ENCODE data around the gene ZNF330.

ZNF330 gene

DNA sequence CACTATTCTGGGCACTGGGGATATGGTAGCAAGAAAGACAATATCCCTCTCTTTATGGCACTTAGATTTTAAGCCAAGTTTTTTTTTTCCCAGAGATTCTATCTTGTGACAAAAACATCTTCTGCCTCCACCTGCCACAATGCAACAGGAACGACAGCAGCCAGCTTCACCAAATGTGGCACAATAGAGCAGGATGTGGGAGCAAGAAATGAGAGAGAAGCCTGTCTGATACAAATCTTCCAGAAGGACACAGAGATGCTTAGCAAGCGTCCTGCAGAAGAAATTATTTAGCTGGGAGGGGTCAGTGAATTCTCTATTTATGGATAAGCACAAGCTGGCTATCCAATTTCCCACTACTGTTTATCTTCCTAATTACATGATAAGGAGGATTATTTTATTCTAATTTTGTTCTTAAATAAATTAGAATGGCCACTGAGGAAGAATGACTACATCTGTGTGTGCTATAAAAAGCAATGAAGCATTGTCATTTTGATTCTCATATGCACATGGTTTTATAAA, 27.1 kb upstream of the ZNF330 start:
- no peaks in the 10 kb centered on the region for H4K20me1 ChIP-seq (ENCODE audit: control insufficient read depth, insufficient read depth, low read depth, low read length)
- H3K36me3 ChIP-seq (ENCODE audit: control insufficient read depth, low read length): no peaks in the 10 kb centered on the region
- no peaks in the 10 kb centered on the region for H3F3A ChIP-seq (ENCODE audit: control insufficient read depth, insufficient read depth)
- no peak overlapping the region for H3K27ac ChIP-seq (ENCODE audit: low read depth, low read length)
- no peak overlapping the region for H3K4me2 ChIP-seq (ENCODE audit: low read length)
- no peaks in the 10 kb centered on the region for H3K9me3 ChIP-seq (ENCODE audit: control insufficient read depth, insufficient read depth, low read length)
- H3K27me3 ChIP-seq (ENCODE audit: control insufficient read depth, low read length): no peaks in the 10 kb centered on the region
- H3K9me2 ChIP-seq (replicated peaks; ENCODE audit: control insufficient read depth, low read length): no peaks in the 10 kb centered on the region
- TF ChIP-seq, protein P1, sequence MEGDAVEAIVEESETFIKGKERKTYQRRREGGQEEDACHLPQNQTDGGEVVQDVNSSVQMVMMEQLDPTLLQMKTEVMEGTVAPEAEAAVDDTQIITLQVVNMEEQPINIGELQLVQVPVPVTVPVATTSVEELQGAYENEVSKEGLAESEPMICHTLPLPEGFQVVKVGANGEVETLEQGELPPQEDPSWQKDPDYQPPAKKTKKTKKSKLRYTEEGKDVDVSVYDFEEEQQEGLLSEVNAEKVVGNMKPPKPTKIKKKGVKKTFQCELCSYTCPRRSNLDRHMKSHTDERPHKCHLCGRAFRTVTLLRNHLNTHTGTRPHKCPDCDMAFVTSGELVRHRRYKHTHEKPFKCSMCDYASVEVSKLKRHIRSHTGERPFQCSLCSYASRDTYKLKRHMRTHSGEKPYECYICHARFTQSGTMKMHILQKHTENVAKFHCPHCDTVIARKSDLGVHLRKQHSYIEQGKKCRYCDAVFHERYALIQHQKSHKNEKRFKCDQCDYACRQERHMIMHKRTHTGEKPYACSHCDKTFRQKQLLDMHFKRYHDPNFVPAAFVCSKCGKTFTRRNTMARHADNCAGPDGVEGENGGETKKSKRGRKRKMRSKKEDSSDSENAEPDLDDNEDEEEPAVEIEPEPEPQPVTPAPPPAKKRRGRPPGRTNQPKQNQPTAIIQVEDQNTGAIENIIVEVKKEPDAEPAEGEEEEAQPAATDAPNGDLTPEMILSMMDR (IDR thresholded peaks at IDR 0.05; ENCODE audit: low read depth, low read length, poor library complexity, severe bottlenecking): no peak
- no peak for TF ChIP-seq EZH2phosphoT487 (IDR thresholded peaks at IDR 0.05; ENCODE audit: borderline replicate concordance, low read length)
- no peak overlapping the region for H3K4me3 ChIP-seq (ENCODE audit: low read length)
- H3K4me1 ChIP-seq (ENCODE audit: control insufficient read depth, low read length): no peaks in the 10 kb centered on the region
- H3K79me2 ChIP-seq (ENCODE audit: control insufficient read depth, low read length): no peaks in the 10 kb centered on the region

DNA sequence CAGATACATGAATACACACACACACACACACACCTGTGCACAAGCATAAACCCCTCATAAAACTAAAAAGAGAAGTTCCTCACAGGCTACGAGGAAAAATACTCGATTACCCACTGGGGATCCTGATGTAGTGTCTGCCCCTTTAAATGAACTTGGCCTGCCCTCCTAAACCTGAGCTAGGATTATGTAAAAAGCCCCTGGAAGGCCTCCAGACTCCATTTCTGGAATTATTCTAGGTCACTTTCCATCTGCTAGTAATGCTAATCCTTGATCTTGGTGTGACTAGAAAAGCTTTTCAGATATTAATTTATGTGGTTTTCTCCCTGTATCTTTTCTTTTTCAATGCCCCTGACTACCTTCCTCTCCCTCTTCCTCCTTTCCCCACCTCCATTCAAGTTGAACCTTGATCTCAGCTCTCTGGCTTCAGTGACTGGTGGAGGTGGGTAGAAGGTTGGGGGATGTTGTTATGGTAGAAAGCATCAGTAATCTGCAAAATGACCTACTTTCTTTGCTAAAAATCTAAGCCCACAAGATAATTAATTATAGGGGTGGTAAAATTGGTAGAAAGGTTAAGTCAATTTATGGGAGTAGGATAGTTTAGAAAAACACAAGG, 25.5 kb upstream of the ZNF330 start:
- no peak overlapping the region for H3K27ac ChIP-seq (ENCODE audit: low read depth, low read length)
- TF ChIP-seq, protein P1 (IDR thresholded peaks at IDR 0.05; ENCODE audit: low read depth, low read length, poor library complexity, severe bottlenecking): no peak
- no peak for TF ChIP-seq EZH2phosphoT487 (IDR thresholded peaks at IDR 0.05; ENCODE audit: borderline replicate concordance, low read length)
- H3K4me2 ChIP-seq (ENCODE audit: low read length): no peak overlapping the region
- no peaks in the 10 kb centered on the region for H3K36me3 ChIP-seq (ENCODE audit: control insufficient read depth, low read length)
- H3K4me3 ChIP-seq (ENCODE audit: low read length): no peak overlapping the region
- no peaks in the 10 kb centered on the region for H3K4me1 ChIP-seq (ENCODE audit: control insufficient read depth, low read length)
- no peaks in the 10 kb centered on the region for H3K9me2 ChIP-seq (replicated peaks; ENCODE audit: control insufficient read depth, low read length)
- H3F3A ChIP-seq (ENCODE audit: control insufficient read depth, insufficient read depth): no peaks in the 10 kb centered on the region
- H3K79me2 ChIP-seq (ENCODE audit: control insufficient read depth, low read length): no peaks in the 10 kb centered on the region
- no peaks in the 10 kb centered on the region for H3K9me3 ChIP-seq (ENCODE audit: control insufficient read depth, insufficient read depth, low read length)
- H3K27me3 ChIP-seq (ENCODE audit: control insufficient read depth, low read length): no peaks in the 10 kb centered on the region
- H4K20me1 ChIP-seq (ENCODE audit: control insufficient read depth, insufficient read depth, low read depth, low read length): no peaks in the 10 kb centered on the region

DNA sequence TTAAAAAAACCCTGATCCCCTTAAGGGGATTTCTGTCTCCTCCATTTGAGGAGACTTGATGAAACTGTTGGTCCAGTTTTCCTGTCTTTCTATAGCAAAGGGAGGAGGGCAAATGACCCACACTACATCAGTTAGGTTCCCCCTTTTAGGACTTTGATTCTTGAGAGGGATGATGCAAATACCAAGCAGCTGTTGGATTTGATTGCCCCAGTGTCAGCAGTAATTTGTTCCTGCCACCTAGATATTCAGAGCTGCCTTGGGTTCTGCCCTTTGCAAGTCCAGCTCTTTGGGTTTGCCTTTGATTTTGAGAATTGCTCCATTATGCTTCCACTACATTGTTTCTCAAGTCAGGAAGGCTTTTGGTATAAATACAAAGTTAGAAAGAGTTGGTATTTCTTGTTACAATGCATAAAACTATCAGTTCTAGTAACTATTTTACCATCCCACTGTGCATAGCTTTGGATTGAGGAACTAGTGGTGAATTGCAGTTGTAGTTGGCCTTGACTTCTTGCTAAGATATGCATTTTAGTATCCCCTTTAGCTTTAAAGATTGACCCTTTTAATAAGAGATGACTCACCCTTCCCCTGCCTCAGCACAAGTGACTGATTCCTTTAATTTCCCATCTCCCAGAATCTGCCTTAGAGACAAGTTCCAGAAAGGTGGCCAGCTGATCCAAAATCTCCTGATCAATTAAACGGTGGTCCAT, 24.3 kb upstream of the ZNF330 start:
- TF ChIP-seq, protein P1 (IDR thresholded peaks at IDR 0.05; ENCODE audit: low read depth, low read length, poor library complexity, severe bottlenecking): no peak
- no peak for TF ChIP-seq EZH2phosphoT487 (IDR thresholded peaks at IDR 0.05; ENCODE audit: borderline replicate concordance, low read length)
- Histone ChIP-seq H3F3A (ENCODE audit: control insufficient read depth, insufficient read depth) (no peaks in the 10 kb centered on the region), H3K4me1 (ENCODE audit: control insufficient read depth, low read length) (no peaks in the 10 kb centered on the region), H3K4me3 (ENCODE audit: low read length) (no peak overlapping the region), H3K79me2 (ENCODE audit: control insufficient read depth, low read length) (no peaks in the 10 kb centered on the region), H3K36me3 (ENCODE audit: control insufficient read depth, low read length) (no peaks in the 10 kb centered on the region), H3K27me3 (ENCODE audit: control insufficient read depth, low read length) (no peaks in the 10 kb centered on the region), H3K9me2 (replicated peaks; ENCODE audit: control insufficient read depth, low read length) (no peaks in the 10 kb centered on the region), H3K9me3 (ENCODE audit: control insufficient read depth, insufficient read depth, low read length) (no peaks in the 10 kb centered on the region), H4K20me1 (ENCODE audit: control insufficient read depth, insufficient read depth, low read depth, low read length) (no peaks in the 10 kb centered on the region), H3K4me2 (ENCODE audit: low read length) (no peak overlapping the region), H3K27ac (ENCODE audit: low read depth, low read length) (no peak overlapping the region)

Data from DOHH2 (cell line).